Endothelial cell of umbilical vein (primary cell): ENCODE results near the gene DAB1. TPM values are rescaled to one million over a fixed set of nuclear protein-coding genes. Genes with fewer than 3 reads are reported as not detected.

Source experiments
- BruUV-seq: library from RNA; stranded (reverse); fragments of 400-500 nt; replicated peaks from 2 replicates; lab custom pipeline; 2021; lab: Mats Ljungman, UMichigan
- CTCF ChIA-PET: fragments of 300-600, 350-600 bp; sonication (Branson Sonifier 250); formaldehyde crosslinking; loops from one replicate; lab custom pipeline; 2021; ENCODE audit warnings: antibody characterized with exemption, inconsistent platforms; lab: Charles Lee
- POLR2A ChIA-PET: fragments of 300-600, 350-600 bp; sonication (Branson Sonifier 250); formaldehyde crosslinking; loops from one replicate; lab custom pipeline; 2021; ENCODE audit warnings: antibody characterized with exemption, inconsistent platforms; lab: Charles Lee
- DNase-seq: peaks from one replicate; pipeline ENCODE4 v3.0.0-alpha.2; 2011; ENCODE audit warnings: low read depth, low spot score
- FAIRE-seq: peaks from 2 replicates; lab custom pipeline; 2011; peaks lifted over from hg19 to GRCh38; lab: Jason Lieb, UNC
- H2AFZ ChIP-seq: 2 replicates; pipeline ENCODE4 v1.6.0; 2012; ENCODE audit warnings: low read depth, low read length, control low read depth, inconsistent platforms
- H3K27ac ChIP-seq: 2 replicates; pipeline ENCODE4 v1.5.1; 2011; ENCODE audit warnings: low read depth, mild to moderate bottlenecking, control low read depth, low read length, moderate library complexity; ENCODE audit not compliant: insufficient read depth
- H3K27me3 ChIP-seq, 2 experiments: 2 replicates each; pipeline versions ENCODE4 v1.6.0 to v1.6.1; 2011; ENCODE audit warnings: low read length in 2 of 2, mixed read lengths in 1 of 2; ENCODE audit not compliant: control insufficient read depth in 2 of 2, insufficient read depth in 2 of 2
- H3K36me3 ChIP-seq, 2 experiments: 2 replicates in 1 of 2; 3 replicates in 1 of 2; pipeline ENCODE4 v1.5.1; 2011; ENCODE audit warnings: low read length in 2 of 2, mild to moderate bottlenecking in 1 of 2, moderate library complexity in 1 of 2; ENCODE audit not compliant: control insufficient read depth in 2 of 2, insufficient read depth in 2 of 2; ENCODE audit errors: extremely low read depth in 1 of 2
- H3K4me1 ChIP-seq: 3 replicates; pipeline ENCODE4 v1.5.1; 2011; ENCODE audit warnings: mild to moderate bottlenecking, low read length; ENCODE audit not compliant: control insufficient read depth, insufficient read depth; ENCODE audit errors: extremely low read depth
- H3K4me2 ChIP-seq: 2 replicates; pipeline ENCODE4 v1.6.1; 2011; ENCODE audit warnings: low read length, control low read depth, mixed read lengths; ENCODE audit not compliant: insufficient read depth
- H3K4me3 ChIP-seq, 3 experiments: fragments of 200-600 bp in 1 of 3; sonication (generic), shearing (Covaris generic) in 1 of 3; replicated peaks in 1 of 3; 2 replicates each; pipeline ENCODE4 v1.5.1; 2011 to 2016; ENCODE audit warnings: control low read depth in 3 of 3, low read length in 3 of 3, mild to moderate bottlenecking in 2 of 3, inconsistent platforms in 1 of 3, low read depth in 1 of 3, moderate library complexity in 1 of 3; ENCODE audit not compliant: insufficient read depth in 1 of 3
- H3K79me2 ChIP-seq: 2 replicates; pipeline ENCODE4 v1.6.0; 2012; ENCODE audit warnings: low read length, inconsistent platforms; ENCODE audit not compliant: control insufficient read depth, insufficient read depth
- H3K9ac ChIP-seq: replicated peaks from 2 replicates; pipeline ENCODE3; 2011; ENCODE audit warnings: low read length, control low read depth; ENCODE audit not compliant: insufficient read depth; ENCODE audit errors: extremely low read depth
- H3K9me1 ChIP-seq: replicated peaks from 3 replicates; pipeline ENCODE4 v1.6.0; 2011; ENCODE audit warnings: mild to moderate bottlenecking, low read length; ENCODE audit not compliant: control insufficient read depth, insufficient read depth; ENCODE audit errors: extremely low read depth
- H3K9me3 ChIP-seq: replicated peaks from 2 replicates; pipeline ENCODE4 v1.5.1; 2012; ENCODE audit warnings: low read length, inconsistent platforms; ENCODE audit not compliant: control insufficient read depth, insufficient read depth
- H4K20me1 ChIP-seq: replicated peaks from 2 replicates; pipeline ENCODE3; 2011; ENCODE audit warnings: mild to moderate bottlenecking, low read length; ENCODE audit not compliant: control insufficient read depth, insufficient read depth; ENCODE audit errors: extremely low read depth
- CTCF ChIP-seq, 2 donors: IDR thresholded peaks; 1 replicate in 1 of 2; 2 replicates in 1 of 2; pipeline ENCODE4 v1.5.1; 2011; ENCODE audit warnings: low read length in 2 of 2, mild to moderate bottlenecking in 2 of 2, moderate library complexity in 2 of 2, control low read depth in 1 of 2, inconsistent platforms in 1 of 2, low read depth in 1 of 2; ENCODE audit not compliant: insufficient read depth in 1 of 2; ENCODE audit errors: extremely low read depth in 1 of 2
- EZH2 ChIP-seq: IDR thresholded peaks from 2 replicates; pipeline ENCODE4 v1.6.1; 2012; ENCODE audit warnings: borderline replicate concordance, low read depth, mild to moderate bottlenecking, moderate library complexity, low read length, inconsistent platforms; ENCODE audit not compliant: severe bottlenecking
- FOS ChIP-seq: IDR thresholded peaks from 2 replicates; pipeline ENCODE4 v1.6.1; 2011; ENCODE audit warnings: mild to moderate bottlenecking, low read length, moderate library complexity, borderline replicate concordance; ENCODE audit not compliant: insufficient read depth
- GATA2 ChIP-seq: IDR thresholded peaks from 2 replicates; pipeline ENCODE4 v1.7.0; 2011; ENCODE audit warnings: low read depth, mild to moderate bottlenecking, moderate library complexity, mixed read lengths, low read length; ENCODE audit not compliant: insufficient read length, insufficient read depth
- JUN ChIP-seq: IDR thresholded peaks from 2 replicates; pipeline ENCODE4 v1.6.1; 2011; ENCODE audit warnings: borderline replicate concordance, low read depth; ENCODE audit not compliant: insufficient read length, insufficient read depth
- MAX ChIP-seq: IDR thresholded peaks from 2 replicates; pipeline ENCODE4 v1.6.1; 2011; ENCODE audit not compliant: insufficient read depth, insufficient read length
- MYC ChIP-seq: IDR thresholded peaks from one replicate; pipeline ENCODE4 v1.6.1; 2011; ENCODE audit warnings: mild to moderate bottlenecking, low read depth, low read length
- POLR2A ChIP-seq: IDR thresholded peaks from 2 replicates; pipeline ENCODE4 v1.6.1; 2012; ENCODE audit warnings: low read depth, mild to moderate bottlenecking, control low read depth, low read length
- POLR2AphosphoS5 ChIP-seq: IDR thresholded peaks from 2 replicates; pipeline ENCODE4 v1.6.1; 2012; ENCODE audit warnings: low read depth, mild to moderate bottlenecking, control low read depth, low read length, moderate library complexity; ENCODE audit not compliant: insufficient read depth
- dilution Hi-C: fragments of 300-500 bp; cut with MboI; formaldehyde crosslinking; loops from one replicate; pipeline ENCODE4 v1.15.0; 2019; ENCODE audit warnings: low sequenced_read_pairs; ENCODE audit not compliant: extremely low pct_ligation_motif_present
- intact Hi-C: fragments of 100-400 bp; cut with micrococcal nuclease; formaldehyde crosslinking; loops from one replicate; pipeline ENCODE4 v1.10.0; 2022
- polyA plus RNA-seq, 4 experiments: library from polyadenylated mRNA; depleted of rRNA in 3 of 4; stranded (reverse) in 3 of 4; unstranded in 1 of 4; fragments of >200 nt; gene quantifications; 2 replicates each; pipeline versions ENCODE4 v1.2.1 to v1.2.3, GENCODE V29; 2011 to 2012; ENCODE audit warnings: missing spikeins in 1 of 4
- total RNA-seq: library from RNA; stranded (reverse); gene quantifications from 2 replicates; pipeline ENCODE4 v1.2.3, GENCODE V29; 2021

The DAB1 gene
- total and polyA plus RNA-seq, 2 donors (not counting 3 experiments of a cell fraction or from before 2014, with no cell fraction given): not detected

DNA sequence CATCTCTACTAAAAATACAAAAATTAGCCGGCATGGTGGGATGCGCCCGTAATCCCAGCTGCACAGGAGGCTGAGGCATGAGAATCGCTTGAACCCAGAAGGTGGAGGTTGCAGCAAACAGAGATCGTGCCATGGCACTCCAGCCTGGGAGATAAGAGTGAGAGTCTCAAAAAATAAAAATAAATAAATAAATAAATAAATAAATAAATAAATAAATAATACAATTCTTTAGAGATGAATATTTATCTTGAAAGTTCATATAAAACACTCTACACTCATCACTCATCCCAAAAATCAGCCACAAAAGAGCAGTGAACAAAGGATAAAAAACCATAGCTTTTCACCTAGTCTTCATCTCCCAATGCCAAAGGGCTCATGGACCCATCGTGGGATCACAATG, 295.9 kb downstream of the DAB1 start:
- DNase-seq (no peak), FAIRE-seq (no peak)
- Histone ChIP-seq H3K27ac (no peak overlapping the region), H3K9me3 (no peaks in the 10 kb centered on the region), H3K9me1 (no peaks in the 10 kb centered on the region), H3K79me2 (no peaks in the 10 kb centered on the region), H3K4me3 (no peak overlapping the region), H3K9ac (no peak overlapping the region), H3K4me1 (no peaks in the 10 kb centered on the region), H3K36me3 (no peaks in the 10 kb centered on the region), H2AFZ (no peak overlapping the region), H3K27me3 (no peaks in the 10 kb centered on the region), H4K20me1 (no peaks in the 10 kb centered on the region), H3K4me2 (no peak overlapping the region)
- TF ChIP-seq CTCF (IDR thresholded peaks at IDR 0.05; ENCODE audit: extremely low read depth in 1 of 2, insufficient read depth in 1 of 2, low read depth in 1 of 2, low read length in 2 of 2): no peak
- TF ChIP-seq FOS: no peak
- TF ChIP-seq GATA2: no peak
- TF ChIP-seq POLR2A: no peak
- no peak for TF ChIP-seq EZH2
- TF ChIP-seq MYC: no peak
- no peak for TF ChIP-seq MAX
- TF ChIP-seq POLR2AphosphoS5: no peak
- no peak for TF ChIP-seq JUN
- dilution Hi-C loops (no loop called here), intact Hi-C loops (no loop called here)
- BruUV-seq: no TSS peak
- ChIA-PET POLR2A (no interaction called here), CTCF (no interaction called here)
